HG02798 (cell line): ENCODE results near the gene WDR37.

ENCODE experiments used
- ATAC-seq: cut with Tn5 transposase; IDR thresholded peaks from one replicate; pipeline ENCODE4 v1.9.1; 2021; ENCODE audit warnings: mild to moderate bottlenecking; ENCODE audit not compliant: unreplicated experiment, poor library complexity

WDR37 gene

GRCh38 chr10:1068380-1069361, 12.5 kb downstream of the WDR37 start:
- ATAC-seq: no peak

GRCh38 chr10:1070919-1071318, 14.7 kb downstream of the WDR37 start:
- ATAC-seq: no peak

GRCh38 chr10:1074052-1074747, 18.0 kb downstream of the WDR37 start:
- ATAC-seq: no peak

DNA sequence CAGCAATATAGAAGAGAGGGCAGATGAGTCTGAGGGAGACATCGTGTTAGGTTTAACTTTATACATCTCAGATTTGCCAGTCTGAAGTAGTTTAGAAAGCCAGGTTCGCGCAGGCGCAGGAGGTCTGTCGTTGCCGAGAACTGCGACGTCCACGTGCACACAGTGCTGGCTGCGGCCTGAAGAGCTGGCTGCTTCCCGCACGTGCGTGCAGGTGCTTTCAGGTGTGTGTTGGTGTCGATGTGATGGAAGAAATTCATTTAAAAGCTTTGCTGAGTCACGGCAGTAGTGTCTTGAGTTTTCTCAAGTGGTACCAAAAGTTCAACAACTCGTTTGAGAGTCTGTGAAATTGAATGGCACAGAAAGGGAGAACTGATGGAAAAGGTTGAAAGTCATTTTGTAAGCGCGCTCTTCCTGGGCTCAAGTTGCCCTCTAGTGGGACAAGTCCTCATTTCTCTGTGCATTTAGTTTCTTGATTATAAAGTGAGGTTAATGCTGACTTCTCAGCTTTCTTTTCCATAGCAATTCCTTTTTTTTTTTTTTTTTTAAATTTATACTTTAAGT, 18.6 kb downstream of the WDR37 start:
- no peak for ATAC-seq

- ATAC-seq: no peak
These were observed 22.5 kb downstream of the WDR37 start for GRCh38 chr10:1078668-1079067.

DNA sequence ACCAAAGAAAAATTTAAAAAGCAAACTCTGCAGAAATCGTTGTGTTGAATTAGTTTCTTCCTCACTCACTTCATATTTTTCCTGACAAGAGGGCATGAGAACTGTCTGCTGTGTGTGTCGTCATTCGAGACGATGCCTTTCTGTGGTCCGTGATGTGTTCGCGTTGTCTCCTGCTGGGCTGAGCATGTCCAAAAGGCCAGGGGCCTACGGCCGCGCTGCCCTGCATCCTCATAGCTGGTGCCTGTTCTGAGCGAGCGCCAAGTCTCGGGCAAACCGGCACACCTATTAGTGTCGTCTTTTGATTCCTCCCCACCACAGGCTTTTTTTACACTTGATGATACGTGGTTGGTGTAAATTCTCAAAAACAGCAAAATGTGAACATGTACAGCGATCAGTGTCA, 27.4 kb downstream of the WDR37 start:
- ATAC-seq: no peak

DNA sequence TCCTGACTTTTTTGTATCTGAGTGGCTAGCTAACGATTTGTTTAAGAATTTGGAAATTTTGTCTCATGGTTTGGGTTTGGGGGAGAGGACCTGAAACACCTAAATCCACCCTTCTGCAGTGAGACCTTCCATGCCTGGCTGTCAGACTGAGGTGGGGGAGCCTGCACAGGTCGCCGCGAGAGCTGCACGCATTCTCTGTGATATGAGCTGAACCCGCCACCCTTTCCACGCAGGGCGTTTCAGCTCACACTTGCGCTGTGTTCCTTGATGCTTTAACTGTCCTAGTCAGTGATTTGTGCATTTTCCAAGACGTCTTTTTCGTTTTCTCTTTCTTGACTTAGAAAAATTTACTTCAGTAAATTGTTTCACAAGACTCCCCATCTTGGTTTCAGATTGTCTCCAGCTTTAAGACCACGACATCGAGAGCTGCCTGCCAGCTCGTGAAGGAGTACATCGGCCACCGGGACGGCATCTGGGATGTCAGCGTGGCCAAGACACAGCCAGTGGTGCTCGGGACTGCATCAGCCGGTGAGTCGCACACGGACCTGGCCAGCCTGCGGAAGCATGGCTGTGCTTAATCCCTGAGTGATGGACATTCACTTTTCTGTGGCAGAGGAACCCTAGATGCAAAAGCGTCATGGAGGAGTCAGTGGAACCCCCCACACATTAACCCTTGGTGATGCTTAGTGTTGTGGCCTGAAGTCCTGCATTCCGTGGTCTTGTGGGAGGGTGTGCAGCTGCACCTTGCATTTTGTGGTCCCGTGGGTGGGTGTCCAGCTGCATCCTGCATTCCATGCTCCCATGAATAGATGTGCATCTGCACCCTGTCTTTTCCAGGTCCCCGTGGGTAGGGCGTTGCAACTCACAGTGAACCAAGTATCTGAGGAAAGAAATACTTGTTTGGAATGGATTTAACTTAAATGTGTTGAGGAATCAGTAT, 28.1 kb downstream of the WDR37 start:
- ATAC-seq: no peak

DNA sequence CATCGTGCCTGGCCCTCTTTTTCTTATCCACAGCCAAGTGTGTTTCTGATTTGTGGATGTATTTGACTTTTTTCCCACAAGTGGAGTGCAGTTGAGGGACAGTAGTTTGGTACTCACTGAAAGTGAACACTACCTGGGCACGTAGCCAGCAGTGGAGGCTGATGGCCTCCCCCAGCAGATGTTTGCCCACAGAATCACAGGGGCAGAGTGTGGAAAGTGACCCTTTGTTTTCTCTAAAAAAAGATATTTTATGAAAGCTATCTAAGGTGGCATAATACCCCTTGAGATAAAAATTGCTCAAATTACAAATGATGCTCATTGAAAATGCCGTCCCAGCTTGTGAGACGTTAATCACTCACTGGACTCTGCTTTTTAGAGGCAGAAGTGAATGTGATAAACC, 29.1 kb downstream of the WDR37 start:
- no peak for ATAC-seq

- no peak for ATAC-seq
These were observed 30.6 kb downstream of the WDR37 start for GRCh38 chr10:1086787-1087186.

- ATAC-seq: no peak
These were observed 33.0 kb downstream of the WDR37 start for GRCh38 chr10:1089017-1089689.

DNA sequence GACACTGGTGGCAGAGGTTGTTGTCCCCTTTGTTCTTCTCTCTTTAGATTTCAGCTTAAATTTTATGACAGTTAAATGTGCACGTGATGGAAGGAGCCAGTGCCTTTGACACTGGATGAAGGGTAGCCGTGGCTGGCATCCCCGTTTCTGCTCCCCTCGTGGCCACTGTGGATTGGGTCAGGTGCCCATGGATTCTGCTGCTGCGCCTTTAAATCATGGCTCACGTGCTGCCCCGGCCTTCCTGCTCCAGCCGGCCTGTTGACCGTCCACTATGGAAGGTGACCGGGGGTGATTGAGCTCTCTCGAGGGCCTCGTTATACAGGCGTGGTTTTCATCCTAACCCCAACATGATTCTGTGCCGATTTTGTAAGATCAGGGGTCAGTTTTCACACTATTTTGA, 34.5 kb downstream of the WDR37 start:
- ATAC-seq: no peak

- ATAC-seq: no peak
These were observed 37.5 kb downstream of the WDR37 start for GRCh38 chr10:1093696-1094095.

GRCh38 chr10:1094112-1095057, 38.2 kb downstream of the WDR37 start:
- ATAC-seq: no peak

DNA sequence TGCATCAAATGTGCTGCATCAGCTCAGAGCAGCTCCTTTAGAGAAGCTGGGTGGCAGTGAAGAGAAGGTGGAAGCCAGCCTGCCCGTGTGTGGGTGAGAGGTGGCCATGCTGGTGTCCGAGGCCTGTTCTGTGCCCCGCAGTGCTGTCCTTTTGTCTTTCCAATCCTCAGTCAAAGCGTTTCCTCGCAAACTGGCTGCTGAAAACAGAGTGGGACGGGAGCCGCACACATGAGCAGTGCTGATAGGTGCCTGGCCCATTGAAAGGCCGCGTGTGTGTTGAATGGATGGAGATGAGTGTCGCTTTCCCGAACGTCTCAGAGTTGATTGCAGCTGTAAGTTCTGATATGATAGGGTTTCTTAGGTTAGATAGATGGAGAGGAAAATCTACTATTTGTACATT, 39.3 kb downstream of the WDR37 start:
- ATAC-seq: no peak

DNA sequence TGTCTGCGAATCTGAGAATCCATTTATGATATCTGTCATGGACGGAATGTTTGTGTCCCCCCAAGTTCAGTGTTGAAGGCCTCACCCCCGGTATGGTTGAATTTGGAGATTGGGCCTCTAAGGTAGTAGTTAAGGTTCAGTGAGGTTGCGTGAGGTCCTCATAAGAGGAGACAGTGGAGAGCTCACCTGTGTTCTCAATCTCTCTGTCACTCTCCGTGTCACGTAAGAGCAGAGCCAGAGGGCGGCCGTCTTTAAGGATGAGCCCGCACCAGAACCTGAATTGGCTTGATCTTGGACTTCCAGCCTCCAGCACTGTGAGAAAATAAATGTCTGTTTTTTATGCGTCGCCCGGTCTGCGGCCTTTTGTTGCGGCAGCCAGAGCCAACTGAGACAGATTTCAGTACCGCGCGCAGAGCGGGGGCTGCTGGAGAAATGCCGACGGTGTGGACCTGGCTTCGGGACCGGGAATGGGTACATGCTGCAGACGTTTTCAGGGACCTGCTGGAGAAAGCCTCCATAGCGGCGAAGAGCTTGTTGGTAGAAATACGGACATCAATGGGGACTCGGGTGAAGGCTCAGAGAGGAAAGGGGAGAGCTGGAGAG, 40.2 kb downstream of the WDR37 start:
- no peak for ATAC-seq

DNA sequence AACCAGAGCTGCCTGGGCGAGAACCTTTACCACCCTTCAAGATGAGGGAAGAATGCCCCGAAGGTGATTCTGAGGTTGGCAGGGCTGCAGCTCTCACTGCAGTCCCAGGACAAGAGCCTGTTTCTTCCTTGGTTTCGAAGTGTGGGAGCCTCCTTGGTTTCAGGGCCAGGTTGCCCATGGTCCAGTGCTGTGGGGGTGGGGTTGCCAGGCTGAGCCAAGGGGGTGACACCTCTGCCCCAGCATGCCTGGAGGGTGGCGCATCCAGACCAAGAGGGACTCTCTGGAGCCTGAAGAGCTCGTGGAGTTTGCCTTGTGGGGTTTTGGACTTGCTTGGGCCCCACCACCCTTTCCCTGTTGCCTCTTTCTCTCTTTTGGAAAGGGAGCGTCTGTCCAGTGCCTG, 41.3 kb downstream of the WDR37 start:
- ATAC-seq: no peak

GRCh38 chr10:1100143-1100542, 44.0 kb downstream of the WDR37 start:
- ATAC-seq: no peak

DNA sequence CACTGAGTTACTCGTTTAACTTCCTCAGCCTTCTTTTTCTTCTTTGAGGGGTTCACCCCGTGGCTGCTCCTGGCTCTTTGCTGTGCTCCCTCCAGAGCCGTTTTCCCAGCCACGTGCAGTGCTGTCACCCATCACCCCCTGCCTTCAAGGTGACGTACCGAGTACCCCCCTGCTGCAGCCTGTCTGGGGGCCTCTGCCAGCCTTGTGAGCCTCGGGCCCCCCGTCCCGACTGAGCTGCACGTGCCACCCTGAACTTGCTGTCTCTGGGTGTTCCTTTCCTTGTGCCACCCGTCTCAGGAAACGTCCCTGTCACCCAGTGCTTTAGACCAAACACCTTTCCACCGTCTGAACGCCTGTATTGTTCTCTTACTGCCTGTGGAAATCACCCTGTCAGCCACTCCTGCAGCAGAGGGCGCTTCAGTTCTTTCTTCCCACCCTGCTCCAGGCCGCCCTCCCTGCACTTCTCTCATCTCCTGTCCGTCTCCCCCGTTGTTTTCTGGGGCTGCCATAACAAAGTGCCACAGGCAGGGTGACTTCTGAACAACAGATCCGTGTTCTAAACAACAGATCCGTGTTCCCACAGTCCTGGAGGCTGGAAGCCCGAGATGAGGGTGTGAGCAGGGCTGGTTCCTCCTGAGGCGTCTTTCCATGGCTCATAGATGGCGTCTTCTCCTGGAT, 44.6 kb downstream of the WDR37 start:
- no peak for ATAC-seq
